Lower leg skin (tissue), 3 donors: ENCODE measurements around the gene CEP85.

Experiments used
- CTCF ChIP-seq, 3 donors: fragments of 450-650 bp; IDR thresholded peaks; one replicate each; pipeline ENCODE4 v1.5.1; 2016; ENCODE audit warnings: antibody characterized with exemption in 3 of 3, mild to moderate bottlenecking in 3 of 3, moderate library complexity in 2 of 3
- POLR2A ChIP-seq, 2 donors: fragments of 450-650 bp; IDR thresholded peaks; one replicate each; pipeline ENCODE4 v1.6.1; 2016 to 2017; ENCODE audit warnings: antibody characterized with exemption in 2 of 2, mild to moderate bottlenecking in 1 of 2, moderate library complexity in 1 of 2

- TF ChIP-seq CTCF (IDR thresholded peaks at IDR 0.05) = no peak
- no peak for TF ChIP-seq POLR2A (IDR thresholded peaks at IDR 0.05)
Observed at GRCh38 chr1:26188477-26188876, 45.5 kb upstream of the CEP85 start.
